MCF 10A (cell line): ENCODE data around the gene LMF1. TPM values are rescaled to one million over a fixed set of nuclear protein-coding genes. Genes with fewer than 3 reads are reported as not detected.

ENCODE experiments used
- BruUV-seq: library from RNA; stranded (reverse); fragments of 400-500 nt; replicated peaks from 2 replicates; lab custom pipeline; 2021; lab: Mats Ljungman, UMichigan
- CTCF ChIA-PET: fragments of 300-600 bp; sonication (Branson Sonifier 250); formaldehyde crosslinking; extraction: SDS; loops from one replicate; lab custom pipeline; 2021; ENCODE audit warnings: antibody characterized with exemption, inconsistent platforms; lab: Yijun Ruan, JAX
- POLR2A ChIA-PET: fragments of 300-600, 350-650 bp; sonication (Branson Sonifier 250); formaldehyde crosslinking; extraction: SDS; loops from one replicate; lab custom pipeline; 2020; ENCODE audit warnings: antibody characterized with exemption, inconsistent platforms; lab: Yijun Ruan, JAX
- DNase-seq: peaks from one replicate; pipeline ENCODE4 v3.0.0-alpha.2; 2018; ENCODE audit not compliant: unreplicated experiment
- H3K27ac Mint-ChIP-seq: one replicate; pipeline ENCODE4 v1.8.0; 2022; ENCODE audit warnings: mild to moderate bottlenecking, low read depth, mixed read lengths; ENCODE audit not compliant: unreplicated experiment
- H3K27me3 Mint-ChIP-seq: one replicate; pipeline ENCODE4 v1.8.0; 2022; ENCODE audit warnings: mixed read lengths; ENCODE audit not compliant: insufficient read depth, unreplicated experiment
- H3K36me3 Mint-ChIP-seq: one replicate; pipeline ENCODE4 v1.8.0; 2022; ENCODE audit warnings: mild to moderate bottlenecking, moderate library complexity, mixed read lengths; ENCODE audit not compliant: insufficient read depth, unreplicated experiment
- H3K4me1 Mint-ChIP-seq: one replicate; pipeline ENCODE4 v1.8.0; 2022; ENCODE audit warnings: mixed read lengths; ENCODE audit not compliant: insufficient read depth, unreplicated experiment
- H3K4me3 Mint-ChIP-seq: one replicate; pipeline ENCODE4 v1.8.0; 2022; ENCODE audit warnings: mild to moderate bottlenecking, moderate library complexity, mixed read lengths; ENCODE audit not compliant: unreplicated experiment
- H3K9me3 Mint-ChIP-seq: one replicate; pipeline ENCODE4 v1.8.0; 2022; ENCODE audit warnings: mixed read lengths; ENCODE audit not compliant: unreplicated experiment
- CTCF ChIP-seq: fragments of 200-600 bp; IDR thresholded peaks from one replicate; pipeline ENCODE4 v1.8.0; 2022; ENCODE audit warnings: antibody characterized with exemption, mild to moderate bottlenecking; ENCODE audit not compliant: unreplicated experiment
- intact Hi-C: fragments of 100-400 bp; cut with micrococcal nuclease; formaldehyde crosslinking; loops from 2 replicates; pipeline ENCODE4 v1.14.1; 2022
- total RNA-seq: library from RNA; stranded (reverse); gene quantifications from 2 replicates; pipeline ENCODE4 v1.2.3, GENCODE V29; 2022

The LMF1 gene
- total RNA-seq, 1 experiment from 2014 or later = 9.9 TPM

GRCh38 chr16:869823-870641 is 100.8 kb downstream of the LMF1 start:
- H3K4me3 Mint-ChIP-seq = no peak overlapping the region
- H3K27ac Mint-ChIP-seq = no peak overlapping the region
- no TSS peak for BruUV-seq
- POLR2A ChIA-PET = no interaction called here
- no peaks in the 10 kb centered on the region for H3K9me3 Mint-ChIP-seq
- DNase-seq = no peak
- no peak for TF ChIP-seq CTCF
- CTCF ChIA-PET = interaction anchor here (0.6 to 0.9 kb wide), 2 partner anchors 46 to 126 kb away, joined by 3 read pairs; no protein-coding TSS in a partner anchor
- H3K4me1 Mint-ChIP-seq = no peaks in the 10 kb centered on the region
- peaks cover 12% of the 10 kb centered on the region for H3K27me3 Mint-ChIP-seq
- no peaks in the 10 kb centered on the region for H3K36me3 Mint-ChIP-seq
- intact Hi-C loops = no loop called here

GRCh38 chr16:868846-869822 is 101.7 kb downstream of the LMF1 start:
- Mint-ChIP-seq H3K4me1 (no peaks in the 10 kb centered on the region), H3K36me3 (no peaks in the 10 kb centered on the region), H3K9me3 (no peaks in the 10 kb centered on the region), H3K4me3 (no peak overlapping the region), H3K27me3 (peaks cover 18% of the 10 kb centered on the region), H3K27ac (no peak overlapping the region)
- no peak for TF ChIP-seq CTCF
- ChIA-PET CTCF (interaction anchor here (0.9 kb wide), 1 partner anchor 47 kb away, joined by 3 read pairs; no protein-coding TSS in a partner anchor), POLR2A (no interaction called here)
- BruUV-seq = no TSS peak
- intact Hi-C loops = no loop called here
- DNase-seq = no peak

- Mint-ChIP-seq H3K4me3 (no peak overlapping the region), H3K27me3 (peaks cover 18% of the 10 kb centered on the region), H3K27ac (no peak overlapping the region), H3K4me1 (no peaks in the 10 kb centered on the region), H3K9me3 (no peaks in the 10 kb centered on the region), H3K36me3 (no peaks in the 10 kb centered on the region)
- ChIA-PET CTCF (no interaction called here), POLR2A (no interaction called here)
- intact Hi-C loops = no loop called here
- no peak for TF ChIP-seq CTCF
- DNase-seq = no peak
- BruUV-seq = no TSS peak
These were observed 102.4 kb downstream of the LMF1 start for GRCh38 chr16:868386-868755.
